Measurements from ENCODE around the gene CFAP97D2. TPM values are rescaled to one million over a fixed set of nuclear protein-coding genes. Genes with fewer than 3 reads are reported as not detected.

The CFAP97D2 gene
- total and polyA plus RNA-seq, 2 donors from 2014 or later: not detected

DNA sequence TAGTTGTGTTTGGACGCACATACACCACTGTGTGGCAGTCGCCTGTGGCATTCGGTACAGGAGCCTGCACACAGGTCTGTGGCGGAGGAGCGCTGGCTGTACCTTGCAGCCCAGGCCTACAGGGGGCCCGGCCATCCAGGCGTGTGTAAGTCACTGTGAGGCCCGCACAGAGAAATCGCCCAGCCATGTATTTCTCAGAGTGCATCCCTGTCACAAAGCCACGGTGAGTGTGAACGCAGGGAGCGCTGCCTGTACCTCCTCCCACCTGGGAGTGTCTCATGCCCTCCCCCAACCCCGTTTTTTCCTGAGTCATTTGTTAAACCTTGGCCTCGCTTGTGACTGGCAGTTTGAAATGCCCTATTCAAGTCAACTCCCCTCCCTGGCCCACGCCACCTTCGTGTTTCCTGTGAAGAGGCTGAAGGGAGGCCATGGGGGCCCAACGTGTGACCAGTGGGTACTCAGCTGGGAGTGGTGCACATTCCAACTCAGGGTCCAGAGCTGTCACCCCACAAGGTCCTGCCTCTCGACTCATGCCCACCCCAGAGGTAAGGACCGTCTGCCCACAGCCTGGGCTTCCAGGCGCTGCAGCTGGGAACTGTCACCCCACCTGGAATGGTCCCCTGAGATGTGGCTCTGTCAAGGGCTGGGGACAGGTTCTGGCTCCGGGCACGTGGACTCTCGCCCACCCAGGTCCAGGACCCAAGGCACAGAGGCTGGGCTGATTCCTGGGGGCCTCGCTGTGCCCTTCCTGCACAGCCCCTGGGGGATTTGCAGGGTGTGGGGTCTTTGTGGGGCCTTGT lies 35.1 kb upstream of the CFAP97D2 start:
- FAIRE-seq: no peak
- H3K9ac ChIP-seq (ENCODE audit: low read length in 3 of 3): no peak overlapping the region
- intact Hi-C loops (cut with DNase I): no loop called here

DNA sequence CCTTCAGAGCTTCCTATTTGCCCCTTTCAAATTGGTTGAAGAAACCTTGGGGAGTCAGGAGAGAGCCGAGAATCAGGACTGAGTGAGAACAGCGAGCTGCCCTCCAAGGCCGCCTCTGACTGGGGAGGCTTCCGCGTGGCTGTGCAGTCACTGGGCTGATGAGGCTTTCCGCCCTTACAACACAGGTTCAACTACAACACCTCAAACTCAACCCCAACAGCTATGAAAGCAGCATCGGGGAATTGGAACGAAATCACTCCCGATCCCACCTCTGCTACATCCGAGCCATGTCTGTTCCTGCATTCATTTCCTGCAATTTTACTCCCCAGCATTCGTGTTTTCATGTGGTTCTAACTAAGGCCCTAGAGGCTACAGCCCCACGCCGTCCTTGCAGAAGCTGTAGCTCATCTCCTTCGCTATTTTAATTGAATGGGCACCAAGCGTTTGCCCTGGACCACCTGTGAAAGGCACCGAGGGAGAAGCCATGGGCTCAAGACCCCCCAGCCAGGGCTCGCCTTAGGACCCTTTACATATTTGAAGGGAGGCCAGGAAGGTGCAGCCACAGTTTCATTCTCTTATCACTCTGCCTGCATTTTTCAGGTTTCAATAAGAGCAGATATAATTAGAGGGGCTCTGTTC lies 34.3 kb upstream of the CFAP97D2 start:
- no peak overlapping the region for H3K27ac ChIP-seq (ENCODE audit: low read depth in 2 of 2, low read length in 2 of 2)
- DNase-seq (peak in 1 of 5 donors; percentile 38), FAIRE-seq (no peak)
- no peak overlapping the region for H3K4me3 ChIP-seq (ENCODE audit: low read length in 3 of 3)
- no peaks in the 10 kb centered on the region for H3K27me3 ChIP-seq (ENCODE audit: control insufficient read depth, insufficient read depth, low read length)
- peaks cover 0 to 5% (median 4%) of the 10 kb centered on the region in 3 donors for H3K4me1 ChIP-seq (ENCODE audit: control insufficient read depth in 2 of 3, insufficient read depth in 2 of 3, low read depth in 1 of 3, low read length in 3 of 3)
- no peak overlapping the region for H3K9ac ChIP-seq (ENCODE audit: low read length in 3 of 3)
- peaks cover 0 to 2% (median 0%) of the 10 kb centered on the region in 3 donors for H3K9me3 ChIP-seq (ENCODE audit: control insufficient read depth in 2 of 3, insufficient read depth in 1 of 3, low read length in 3 of 3)
- H3K36me3 ChIP-seq (ENCODE audit: control insufficient read depth in 2 of 3, insufficient read depth in 3 of 3, low read length in 3 of 3): peaks cover 0 to 4% (median 0%) of the 10 kb centered on the region in 3 donors
- TF ChIP-seq, protein P1, sequence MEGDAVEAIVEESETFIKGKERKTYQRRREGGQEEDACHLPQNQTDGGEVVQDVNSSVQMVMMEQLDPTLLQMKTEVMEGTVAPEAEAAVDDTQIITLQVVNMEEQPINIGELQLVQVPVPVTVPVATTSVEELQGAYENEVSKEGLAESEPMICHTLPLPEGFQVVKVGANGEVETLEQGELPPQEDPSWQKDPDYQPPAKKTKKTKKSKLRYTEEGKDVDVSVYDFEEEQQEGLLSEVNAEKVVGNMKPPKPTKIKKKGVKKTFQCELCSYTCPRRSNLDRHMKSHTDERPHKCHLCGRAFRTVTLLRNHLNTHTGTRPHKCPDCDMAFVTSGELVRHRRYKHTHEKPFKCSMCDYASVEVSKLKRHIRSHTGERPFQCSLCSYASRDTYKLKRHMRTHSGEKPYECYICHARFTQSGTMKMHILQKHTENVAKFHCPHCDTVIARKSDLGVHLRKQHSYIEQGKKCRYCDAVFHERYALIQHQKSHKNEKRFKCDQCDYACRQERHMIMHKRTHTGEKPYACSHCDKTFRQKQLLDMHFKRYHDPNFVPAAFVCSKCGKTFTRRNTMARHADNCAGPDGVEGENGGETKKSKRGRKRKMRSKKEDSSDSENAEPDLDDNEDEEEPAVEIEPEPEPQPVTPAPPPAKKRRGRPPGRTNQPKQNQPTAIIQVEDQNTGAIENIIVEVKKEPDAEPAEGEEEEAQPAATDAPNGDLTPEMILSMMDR (IDR thresholded peaks at IDR 0.05; ENCODE audit: borderline replicate concordance, extremely low read depth, insufficient read depth): no peak
- intact Hi-C loops (cut with DNase I): no loop called here

More for the DNA sequence above, 35.1 kb upstream of the CFAP97D2 start:
- Histone ChIP-seq H3K27me3 (ENCODE audit: control insufficient read depth, insufficient read depth, low read length) (no peaks in the 10 kb centered on the region), H3K4me1 (ENCODE audit: control insufficient read depth in 2 of 3, insufficient read depth in 2 of 3, low read depth in 1 of 3, low read length in 3 of 3) (peaks cover 0 to 5% (median 4%) of the 10 kb centered on the region in 3 donors), H3K9me3 (ENCODE audit: control insufficient read depth in 2 of 3, insufficient read depth in 1 of 3, low read length in 3 of 3) (peaks cover 0 to 2% (median 0%) of the 10 kb centered on the region in 3 donors), H3K36me3 (ENCODE audit: control insufficient read depth in 2 of 3, insufficient read depth in 3 of 3, low read length in 3 of 3) (peaks cover 0 to 4% (median 0%) of the 10 kb centered on the region in 3 donors), H3K4me3 (ENCODE audit: low read length in 3 of 3) (no peak overlapping the region), H3K27ac (ENCODE audit: low read depth in 2 of 2, low read length in 2 of 2) (no peak overlapping the region)
- peak; percentile 67 to 84 (median 79) for DNase-seq
- TF ChIP-seq, protein P1 (IDR thresholded peaks at IDR 0.05; ENCODE audit: borderline replicate concordance, extremely low read depth, insufficient read depth): no peak

DNA sequence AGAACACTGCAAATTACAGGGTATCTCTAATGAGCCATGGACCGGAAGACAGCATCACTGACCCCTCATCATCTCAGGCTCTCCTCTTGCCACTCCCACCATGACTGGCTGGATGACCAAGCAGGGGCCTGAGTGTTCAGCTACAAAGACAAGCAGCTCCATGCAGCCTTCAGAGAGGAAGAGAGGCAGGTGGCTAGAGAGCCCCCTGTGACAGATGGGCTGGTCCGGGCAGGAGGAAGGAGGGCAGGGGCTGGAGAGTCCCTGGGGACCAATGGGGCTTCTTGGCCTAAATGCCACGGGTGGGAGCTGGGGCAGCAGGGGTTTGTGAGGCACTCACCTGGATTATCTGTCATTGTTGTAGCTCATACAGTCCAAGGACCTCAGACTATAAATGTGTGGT lies 33.8 kb upstream of the CFAP97D2 start:
- TF ChIP-seq, protein P1 (IDR thresholded peaks at IDR 0.05; ENCODE audit: borderline replicate concordance, extremely low read depth, insufficient read depth): no peak
- peaks cover 0 to 5% (median 4%) of the 10 kb centered on the region in 3 donors for H3K4me1 ChIP-seq (ENCODE audit: control insufficient read depth in 2 of 3, insufficient read depth in 2 of 3, low read depth in 1 of 3, low read length in 3 of 3)
- intact Hi-C loops (cut with DNase I): no loop called here
- no peak overlapping the region for H3K4me3 ChIP-seq (ENCODE audit: low read length in 3 of 3)
- H3K9ac ChIP-seq (ENCODE audit: low read length in 3 of 3): no peak overlapping the region
- no peak overlapping the region for H3K27ac ChIP-seq (ENCODE audit: low read depth in 2 of 2, low read length in 2 of 2)
- DNase-seq (peak in 2 of 5 donors; percentile 35 to 63), FAIRE-seq (no peak)
- H3K27me3 ChIP-seq (ENCODE audit: control insufficient read depth, insufficient read depth, low read length): no peaks in the 10 kb centered on the region
- H3K36me3 ChIP-seq (ENCODE audit: control insufficient read depth in 2 of 3, insufficient read depth in 3 of 3, low read length in 3 of 3): peaks cover 0 to 4% (median 0%) of the 10 kb centered on the region in 3 donors
- peaks cover 0 to 2% (median 0%) of the 10 kb centered on the region in 3 donors for H3K9me3 ChIP-seq (ENCODE audit: control insufficient read depth in 2 of 3, insufficient read depth in 1 of 3, low read length in 3 of 3)
